DND-41 (cell line): Measurements from ENCODE around the gene NDUFA7.
"Not testable (repeated sequence)": the region's sequence is repeated elsewhere in the genome, so short reads cannot be mapped to it uniquely, and the experiment has no call there.

ENCODE experiments used
- ATAC-seq: fragments of 200-7000 bp; cut with Tn5 transposase; 3 replicates; pipeline ENCODE4 v1.9.1; 2021; ENCODE audit warnings: low read depth; ENCODE audit not compliant: insufficient read depth
- DNase-seq: peaks from one replicate; pipeline ENCODE4 v3.0.0-alpha.2; 2020
- H2AFZ ChIP-seq: 2 replicates; pipeline ENCODE4 v1.6.0; 2012; ENCODE audit warnings: low read depth, low read length
- H3K27ac ChIP-seq: 2 replicates; pipeline ENCODE4 v1.5.1; 2012; ENCODE audit warnings: low read length, inconsistent platforms
- H3K27me3 ChIP-seq: fragments of 200-600 bp; sonication (generic); 2 replicates; pipeline ENCODE4 v1.6.0; 2012; ENCODE audit warnings: low read length, mild to moderate bottlenecking, inconsistent platforms; ENCODE audit not compliant: insufficient read depth, poor library complexity
- H3K36me3 ChIP-seq: 2 replicates; pipeline ENCODE4 v1.5.1; 2012; ENCODE audit warnings: low read length, inconsistent platforms; ENCODE audit not compliant: insufficient read depth
- H3K4me1 ChIP-seq: 2 replicates; pipeline ENCODE4 v1.5.1; 2012; ENCODE audit warnings: mild to moderate bottlenecking, low read length; ENCODE audit not compliant: insufficient read depth
- H3K4me2 ChIP-seq: 2 replicates; pipeline ENCODE4 v1.6.0; 2012; ENCODE audit warnings: mild to moderate bottlenecking, moderate library complexity, low read length, inconsistent platforms; ENCODE audit not compliant: insufficient read depth
- H3K4me3 ChIP-seq, 2 experiments: fragments of 200-600 bp in 1 of 2; shearing (Covaris generic) in 1 of 2; 2 replicates each; pipeline ENCODE4 v1.5.1; 2012 to 2016; ENCODE audit warnings: inconsistent platforms in 2 of 2, low read length in 2 of 2, mild to moderate bottlenecking in 2 of 2, low read depth in 1 of 2, moderate library complexity in 1 of 2
- H3K79me2 ChIP-seq: 2 replicates; pipeline ENCODE4 v1.6.0; 2012; ENCODE audit warnings: low read length, inconsistent platforms; ENCODE audit not compliant: insufficient read depth
- H3K9ac ChIP-seq: 2 replicates; pipeline ENCODE4 v1.6.0; 2012; ENCODE audit warnings: low read depth, mild to moderate bottlenecking, inconsistent platforms, low read length, moderate library complexity
- H3K9me3 ChIP-seq: 2 replicates; pipeline ENCODE4 v1.5.1; 2012; ENCODE audit warnings: low read length, moderate library complexity, mild to moderate bottlenecking, inconsistent platforms; ENCODE audit not compliant: insufficient read depth, severe bottlenecking
- H4K20me1 ChIP-seq: 2 replicates; pipeline ENCODE4 v1.6.0; 2012; ENCODE audit warnings: low read length; ENCODE audit not compliant: insufficient read depth
- EZH2 ChIP-seq: IDR thresholded peaks from 3 replicates; pipeline ENCODE4 v1.6.1; 2012; ENCODE audit warnings: borderline replicate concordance, low read depth, mild to moderate bottlenecking, moderate library complexity, low read length, inconsistent platforms; ENCODE audit not compliant: severe bottlenecking
- TF ChIP-seq, protein P1 (sequence below): IDR thresholded peaks from 2 replicates; pipeline ENCODE4 v1.5.1; 2012; ENCODE audit warnings: borderline replicate concordance, low read length, moderate library complexity, mild to moderate bottlenecking; ENCODE audit not compliant: poor library complexity, severe bottlenecking; ENCODE audit errors: extremely low read depth

The NDUFA7 gene

GRCh38 chr19:8302357-8302691 is 18.9 kb downstream of the NDUFA7 start:
- DNase-seq (no peak), ATAC-seq (no peak)
- H2AFZ ChIP-seq = no peak overlapping the region
- H3K36me3 ChIP-seq = peaks cover 45% of the 10 kb centered on the region
- TF ChIP-seq, protein P1, sequence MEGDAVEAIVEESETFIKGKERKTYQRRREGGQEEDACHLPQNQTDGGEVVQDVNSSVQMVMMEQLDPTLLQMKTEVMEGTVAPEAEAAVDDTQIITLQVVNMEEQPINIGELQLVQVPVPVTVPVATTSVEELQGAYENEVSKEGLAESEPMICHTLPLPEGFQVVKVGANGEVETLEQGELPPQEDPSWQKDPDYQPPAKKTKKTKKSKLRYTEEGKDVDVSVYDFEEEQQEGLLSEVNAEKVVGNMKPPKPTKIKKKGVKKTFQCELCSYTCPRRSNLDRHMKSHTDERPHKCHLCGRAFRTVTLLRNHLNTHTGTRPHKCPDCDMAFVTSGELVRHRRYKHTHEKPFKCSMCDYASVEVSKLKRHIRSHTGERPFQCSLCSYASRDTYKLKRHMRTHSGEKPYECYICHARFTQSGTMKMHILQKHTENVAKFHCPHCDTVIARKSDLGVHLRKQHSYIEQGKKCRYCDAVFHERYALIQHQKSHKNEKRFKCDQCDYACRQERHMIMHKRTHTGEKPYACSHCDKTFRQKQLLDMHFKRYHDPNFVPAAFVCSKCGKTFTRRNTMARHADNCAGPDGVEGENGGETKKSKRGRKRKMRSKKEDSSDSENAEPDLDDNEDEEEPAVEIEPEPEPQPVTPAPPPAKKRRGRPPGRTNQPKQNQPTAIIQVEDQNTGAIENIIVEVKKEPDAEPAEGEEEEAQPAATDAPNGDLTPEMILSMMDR = no peak
- TF ChIP-seq EZH2 = no peak
- peaks cover 30% of the 10 kb centered on the region for H3K79me2 ChIP-seq
- H3K9me3 ChIP-seq = no peaks in the 10 kb centered on the region
- H3K4me3 ChIP-seq = no peak overlapping the region
- H3K27me3 ChIP-seq = no peaks in the 10 kb centered on the region
- H3K9ac ChIP-seq = no peak overlapping the region
- no peak overlapping the region for H3K4me2 ChIP-seq
- no peak overlapping the region for H3K27ac ChIP-seq
- H3K4me1 ChIP-seq = peaks cover 26% of the 10 kb centered on the region
- peaks cover 5% of the 10 kb centered on the region for H4K20me1 ChIP-seq

GRCh38 chr19:8291337-8291736 is 29.8 kb downstream of the NDUFA7 start:
- not testable (repeated sequence) for H3K4me3 ChIP-seq, H3K4me2 ChIP-seq, H3K79me2 ChIP-seq, H3K27ac ChIP-seq, H3K9me3 ChIP-seq, H3K36me3 ChIP-seq, ATAC-seq, H3K27me3 ChIP-seq, H3K9ac ChIP-seq, H2AFZ ChIP-seq, H4K20me1 ChIP-seq, DNase-seq, H3K4me1 ChIP-seq

DNA sequence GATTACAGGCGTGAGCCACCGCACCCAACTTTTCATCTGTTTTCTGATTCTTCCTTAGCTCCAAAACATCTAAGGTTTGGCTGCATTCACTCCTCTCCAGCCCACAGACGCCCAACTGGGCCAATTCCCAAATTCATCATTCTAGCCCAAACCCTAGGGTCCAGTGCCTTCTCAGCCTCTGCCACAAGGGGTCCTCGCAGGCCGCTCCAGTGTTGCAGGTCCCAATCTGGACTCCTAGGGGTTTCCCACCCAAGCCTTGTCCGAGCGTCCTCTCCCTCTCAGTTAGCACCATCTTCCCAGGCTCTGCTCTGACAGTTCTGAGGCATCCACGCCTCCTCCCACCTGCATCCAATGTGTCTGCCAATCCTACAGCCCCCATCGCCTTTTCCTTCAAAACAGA is 44.7 kb downstream of the NDUFA7 start:
- not testable (repeated sequence) for H3K36me3 ChIP-seq, H4K20me1 ChIP-seq, H3K4me3 ChIP-seq, H3K9me3 ChIP-seq, DNase-seq, H2AFZ ChIP-seq, H3K27ac ChIP-seq, H3K79me2 ChIP-seq, ATAC-seq, H3K4me2 ChIP-seq, H3K27me3 ChIP-seq, H3K9ac ChIP-seq, H3K4me1 ChIP-seq

- DNase-seq = no peak
- peak overlapping the region; percentile 81 for H3K27ac ChIP-seq
- H3K4me3 ChIP-seq = no peak overlapping the region
- no peaks in the 10 kb centered on the region for H3K27me3 ChIP-seq
- no peaks in the 10 kb centered on the region for H3K9me3 ChIP-seq
- no peaks in the 10 kb centered on the region for H3K36me3 ChIP-seq
- peak overlapping the region; percentile 50 for H3K9ac ChIP-seq
- peak overlapping the region; percentile 77 for H2AFZ ChIP-seq
- no peak for TF ChIP-seq EZH2
- TF ChIP-seq, protein P1 = no peak
- H4K20me1 ChIP-seq = no peaks in the 10 kb centered on the region
- no peak for ATAC-seq
- peaks cover 27% of the 10 kb centered on the region for H3K4me1 ChIP-seq
- no peaks in the 10 kb centered on the region for H3K79me2 ChIP-seq
- H3K4me2 ChIP-seq = peak overlapping the region; percentile 74
Measured at GRCh38 chr19:8269724-8270123, 51.5 kb downstream of the NDUFA7 start.
